GM21360 (cell line): ENCODE results near the gene PRPH2.
"Not testable (repeated sequence)": the region's sequence is repeated elsewhere in the genome, so short reads cannot be mapped to it uniquely, and the experiment has no call there.

ENCODE experiments used
- ATAC-seq: cut with Tn5 transposase; IDR thresholded peaks from one replicate; pipeline ENCODE4 v1.9.1; 2021; ENCODE audit warnings: mild to moderate bottlenecking, moderate library complexity; ENCODE audit not compliant: unreplicated experiment

PRPH2 gene

GRCh38 chr6:42702200-42702599 lies 20.2 kb downstream of the PRPH2 start:
- ATAC-seq = no peak

DNA sequence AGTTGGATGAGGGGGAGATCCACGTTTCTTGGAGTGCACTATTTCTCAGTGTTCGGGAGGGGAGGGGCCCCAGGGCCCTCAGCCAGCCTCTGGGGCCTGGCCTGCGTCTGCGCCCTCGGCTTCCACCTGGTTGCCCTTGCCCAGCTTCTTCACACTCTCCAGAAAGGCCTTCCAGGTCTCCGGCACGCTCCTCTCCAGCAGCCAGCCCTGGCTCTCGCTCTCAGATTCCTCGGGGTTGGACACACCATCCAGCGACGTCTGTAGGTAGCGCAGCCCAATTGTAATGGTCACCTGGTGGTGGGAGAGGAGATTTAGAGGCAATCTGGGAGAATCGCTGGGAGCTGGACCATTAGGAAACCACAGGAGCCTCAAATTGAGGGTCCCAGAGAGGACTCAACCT lies 24.2 kb downstream of the PRPH2 start:
- no peak for ATAC-seq

- no peak for ATAC-seq
Measured at GRCh38 chr6:42697268-42697655, 25.1 kb downstream of the PRPH2 start.

- no peak for ATAC-seq
Measured at GRCh38 chr6:42696526-42697267, 25.7 kb downstream of the PRPH2 start.

DNA sequence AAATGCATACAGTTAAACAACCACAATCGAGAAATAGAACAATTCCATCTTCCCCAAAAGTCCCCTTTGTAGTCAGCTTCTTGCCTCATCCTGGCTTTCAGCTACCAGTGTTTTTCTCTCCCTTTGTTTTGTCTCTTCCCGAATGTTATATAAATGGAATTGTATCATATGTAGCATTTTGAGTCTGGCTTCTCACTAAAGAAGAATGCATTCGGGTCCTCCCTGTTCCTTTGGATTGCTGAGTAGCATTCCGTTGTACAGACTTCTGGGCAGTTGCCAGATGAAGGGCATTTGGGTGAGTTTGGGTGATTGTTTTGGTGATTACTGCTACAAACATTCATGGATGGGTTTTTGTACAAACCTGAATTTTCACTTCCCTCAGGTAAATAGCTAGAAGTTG lies 27.8 kb downstream of the PRPH2 start:
- ATAC-seq = no peak

DNA sequence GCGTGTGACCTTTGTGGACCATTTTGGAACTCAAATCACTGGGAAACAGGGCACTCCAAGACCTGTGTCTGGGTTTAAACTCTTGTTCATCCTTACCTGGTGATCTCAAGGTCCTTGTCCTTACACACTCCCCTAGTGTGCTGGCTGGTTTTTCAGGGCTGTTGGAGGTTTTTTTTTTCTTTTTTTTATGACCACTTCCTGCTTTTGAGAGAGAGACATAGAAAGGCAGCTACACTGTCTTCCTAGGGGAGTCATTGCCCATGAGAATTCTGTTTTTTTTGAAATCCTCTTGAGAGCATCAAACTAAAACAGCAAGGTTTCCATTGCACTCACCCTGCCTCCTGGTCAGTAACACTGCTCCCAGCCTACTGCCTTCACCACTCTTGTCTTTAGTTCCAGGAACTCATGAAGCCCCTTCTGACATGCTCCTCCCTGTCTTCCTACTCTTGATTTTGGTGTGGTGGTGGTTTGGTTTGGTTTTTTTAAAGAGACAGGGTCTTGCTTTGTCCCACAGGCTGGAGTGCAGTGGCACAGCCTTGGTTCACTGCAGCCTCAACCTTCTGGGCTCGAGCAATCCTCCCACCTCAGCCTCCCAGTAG lies 28.6 kb downstream of the PRPH2 start:
- ATAC-seq = no peak

DNA sequence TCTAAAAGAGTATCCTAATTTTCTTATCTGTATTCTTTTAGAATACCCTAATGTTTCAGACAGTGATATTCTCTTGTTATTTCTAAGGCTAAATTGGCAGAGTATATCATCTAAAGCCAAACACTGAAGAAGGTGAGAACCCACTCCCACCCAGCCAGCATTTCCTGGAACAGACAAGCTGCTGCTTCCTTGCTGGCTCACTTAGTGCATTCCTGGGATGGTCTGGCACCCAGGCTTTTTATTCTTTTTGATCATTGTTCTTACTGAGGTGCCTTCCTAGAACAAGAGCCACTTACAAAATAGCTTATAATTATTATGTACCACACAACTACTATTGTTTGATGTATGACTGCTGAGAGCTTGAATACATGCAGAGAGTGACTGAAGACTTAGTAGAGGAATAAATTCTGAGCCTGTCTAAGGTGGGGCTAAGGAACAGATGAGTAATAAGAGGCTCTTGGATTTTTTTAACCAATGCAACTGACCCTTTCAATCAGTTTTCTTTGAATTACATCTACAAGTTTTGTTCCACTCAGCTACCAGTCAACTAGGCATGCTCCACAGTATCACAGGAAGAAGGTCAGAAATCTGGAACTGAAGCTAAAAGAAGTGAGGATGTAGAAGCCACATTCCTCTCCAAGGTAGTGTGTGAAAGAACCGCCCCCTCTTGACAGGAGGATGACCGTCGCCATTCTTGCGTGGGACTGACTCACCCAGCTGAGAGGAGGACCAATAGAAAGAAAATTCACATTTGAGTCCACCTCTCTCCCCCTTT lies 30.1 kb downstream of the PRPH2 start:
- ATAC-seq = no peak

- ATAC-seq = no peak
Measured at GRCh38 chr6:42690872-42691271, 31.5 kb downstream of the PRPH2 start.

DNA sequence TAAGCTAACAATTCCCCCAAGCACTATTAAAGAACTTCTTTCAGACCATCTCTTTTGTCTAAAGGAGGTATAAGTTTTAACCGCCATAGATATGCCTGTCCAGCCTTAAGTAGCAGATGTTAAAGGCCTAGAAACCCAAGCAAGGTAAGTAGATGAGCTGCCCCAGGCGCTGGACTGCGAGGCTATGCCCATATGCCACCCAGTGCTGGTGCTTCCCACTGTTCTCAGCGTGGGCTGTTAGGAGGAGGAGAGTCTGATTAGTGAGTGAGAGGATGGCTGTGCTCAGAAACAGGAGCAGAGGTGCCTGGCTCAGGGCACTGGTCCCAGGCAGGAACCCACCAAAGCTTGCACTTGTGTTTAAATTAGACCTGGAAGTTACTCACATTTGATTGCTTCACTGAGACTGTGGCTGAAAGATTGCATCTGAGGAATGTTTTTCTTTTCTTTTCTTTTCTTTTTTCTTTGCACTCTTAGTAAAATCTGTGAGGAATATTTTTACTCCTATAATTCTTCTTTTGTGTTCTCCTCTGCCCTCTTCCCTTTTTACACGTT lies 32.2 kb downstream of the PRPH2 start:
- ATAC-seq = no peak

DNA sequence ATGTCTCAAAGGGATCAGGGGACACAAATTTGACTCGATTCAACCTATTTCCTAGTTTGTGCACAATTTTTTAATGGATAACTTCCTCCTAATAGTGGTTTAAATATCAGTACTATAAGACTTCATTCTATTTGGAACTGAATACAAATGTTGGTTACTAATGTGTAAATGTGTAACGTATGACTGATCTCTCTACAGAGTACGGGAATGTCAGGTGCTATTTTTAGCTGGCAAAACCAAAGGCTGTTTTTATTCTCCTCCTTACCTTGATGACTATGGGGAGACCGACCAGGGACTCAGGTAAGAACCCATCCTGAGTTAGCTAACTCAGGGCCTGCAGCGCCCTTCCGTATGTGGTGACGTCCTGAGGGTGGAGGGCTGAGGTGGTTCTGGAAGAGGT lies 33.0 kb downstream of the PRPH2 start:
- no peak for ATAC-seq

GRCh38 chr6:42688281-42688680 lies 34.1 kb downstream of the PRPH2 start:
- ATAC-seq = no peak

- no peak for ATAC-seq
Measured at GRCh38 chr6:42679358-42679757, 43.0 kb downstream of the PRPH2 start.

DNA sequence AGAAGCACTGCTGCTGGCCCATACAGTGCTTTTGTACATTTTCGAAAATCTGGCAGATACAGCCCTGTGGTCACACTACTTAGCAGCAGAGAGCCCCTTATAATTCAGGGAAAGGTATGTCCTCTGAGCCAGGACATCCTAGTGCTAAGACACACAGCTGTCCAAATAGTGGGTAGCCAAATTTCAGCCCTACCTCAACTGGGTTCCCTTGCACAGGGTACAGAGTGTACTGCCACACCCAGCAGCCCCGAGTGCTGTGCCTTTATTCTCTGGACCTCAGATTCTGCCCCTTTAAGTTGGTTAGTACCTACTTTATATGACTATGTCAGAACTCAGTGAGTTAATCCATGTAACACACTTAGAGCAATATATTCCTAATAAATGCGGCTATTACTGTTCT lies 47.6 kb downstream of the PRPH2 start:
- ATAC-seq = no peak

- ATAC-seq = not testable (repeated sequence)
Measured at GRCh38 chr6:42674368-42674767, 48.0 kb downstream of the PRPH2 start.

DNA sequence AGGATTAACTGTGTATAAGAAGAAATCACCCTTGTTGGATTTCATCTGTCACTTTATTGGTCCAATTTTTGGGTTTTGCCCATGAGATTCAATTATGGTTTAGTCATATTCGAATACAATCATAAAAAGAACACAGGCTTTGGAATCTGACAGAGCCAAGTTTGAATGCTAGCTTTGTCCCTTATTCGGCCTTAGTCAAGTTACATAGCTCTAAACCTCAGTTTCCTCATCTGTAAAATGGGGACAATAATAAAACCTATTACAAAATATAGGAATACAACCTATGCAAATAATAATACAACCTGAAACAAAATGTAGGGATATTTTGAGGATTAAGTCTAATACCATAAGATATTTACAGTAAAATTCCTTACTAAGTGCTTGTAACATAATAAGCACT lies 57.7 kb downstream of the PRPH2 start:
- no peak for ATAC-seq

DNA sequence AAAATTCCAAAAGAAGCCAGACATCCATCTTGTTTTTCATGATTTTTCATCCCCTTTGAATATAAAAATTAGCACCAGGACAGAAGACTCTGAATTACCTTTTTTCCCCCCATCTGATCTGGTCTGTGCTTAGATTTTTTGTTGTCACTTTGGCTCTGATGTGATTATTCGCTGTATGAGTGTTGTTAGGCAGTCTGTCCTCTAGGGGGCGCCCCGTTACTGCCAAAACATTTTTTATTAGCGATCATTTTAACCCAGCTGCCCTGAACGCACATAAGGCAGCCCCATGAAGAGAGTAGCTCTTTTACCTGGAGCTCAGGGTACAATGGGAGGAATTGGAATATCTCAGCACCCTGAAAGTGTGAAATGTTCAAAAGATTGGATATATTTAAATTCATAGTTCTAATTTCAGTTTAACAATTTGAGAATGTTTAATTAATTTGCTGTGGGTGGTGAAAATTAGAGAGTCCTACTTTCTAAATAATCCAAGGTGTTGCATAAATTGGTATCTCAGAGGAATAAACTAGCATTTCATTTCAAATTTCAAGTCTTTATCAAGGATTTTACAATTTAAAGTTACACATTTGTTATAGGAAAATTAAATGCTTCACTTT lies 60.8 kb downstream of the PRPH2 start:
- no peak for ATAC-seq

DNA sequence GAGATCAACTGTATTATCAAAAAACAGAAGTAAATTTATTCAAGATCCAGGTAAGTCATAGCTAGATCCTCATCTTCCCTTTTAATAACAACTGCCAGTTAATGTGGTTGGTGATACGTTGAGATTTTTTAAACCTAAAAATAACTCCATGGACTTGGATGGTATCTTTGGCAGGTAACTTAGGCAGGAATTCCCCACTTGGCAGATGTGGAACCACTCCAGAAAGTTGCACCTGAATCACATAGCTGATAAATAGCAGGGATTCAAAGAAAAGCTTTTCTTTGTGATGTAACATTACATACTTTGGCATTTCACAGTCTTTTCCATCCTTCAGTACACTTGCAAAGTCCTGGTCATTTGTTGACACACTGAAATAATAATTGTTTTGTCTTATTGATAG lies 62.6 kb downstream of the PRPH2 start:
- ATAC-seq = no peak

- no peak for ATAC-seq
Measured at GRCh38 chr6:42653851-42654250, 68.5 kb downstream of the PRPH2 start.

DNA sequence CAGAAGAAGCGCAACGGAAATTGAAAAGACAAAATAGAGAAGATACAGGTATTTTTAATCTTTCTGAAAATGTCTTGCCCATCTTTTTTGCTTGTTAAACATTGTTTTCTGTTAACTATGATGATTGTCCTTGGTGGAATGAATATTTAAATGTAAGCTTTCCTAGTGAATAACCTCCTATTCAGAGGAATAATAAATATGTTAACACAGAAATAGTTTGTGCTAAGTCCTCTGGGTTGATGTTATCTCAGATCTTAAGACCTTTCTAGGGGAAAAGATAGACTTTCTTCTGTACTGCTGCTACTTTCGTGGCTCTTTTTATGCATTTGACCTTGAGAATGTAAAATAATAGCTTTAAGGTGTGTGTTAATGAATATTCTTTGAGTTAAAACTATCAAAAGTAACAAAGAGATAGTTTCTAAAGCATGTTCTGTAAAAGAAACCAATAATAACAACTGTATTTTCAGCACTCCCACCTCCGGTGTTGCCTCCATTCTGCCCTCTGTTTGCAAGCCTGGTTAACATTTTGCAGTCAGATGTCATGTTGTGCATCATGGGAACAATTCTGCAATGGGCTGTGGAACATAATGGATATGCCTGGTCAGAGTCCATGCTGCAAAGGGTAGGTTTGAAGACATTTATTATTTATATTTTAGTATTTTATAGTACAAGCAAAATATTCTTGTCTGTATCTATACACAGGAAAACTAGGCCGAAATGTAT lies 70.2 kb downstream of the PRPH2 start:
- ATAC-seq = no peak
